ENCODE measurements around the gene ZNF536. TPM values are rescaled to one million over a fixed set of nuclear protein-coding genes. Genes with fewer than 3 reads are reported as not detected.
"Not testable (repeated sequence)": the region's sequence is repeated elsewhere in the genome, so short reads cannot be mapped to it uniquely, and the experiment has no call there.

The ZNF536 gene
- total RNA-seq, 2 experiments from 2014 or later, result not detected

- CTCF ChIA-PET, result no interaction called here
Measured at GRCh38 chr19:30450835-30451321, 78.7 kb downstream of the ZNF536 start.

GRCh38 chr19:30452931-30453330 is 80.7 kb downstream of the ZNF536 start:
- POLR2A ChIA-PET, result no interaction called here
- Mint-ChIP-seq H3K9me3 (ENCODE audit: insufficient read depth) (no peaks in the 10 kb centered on the region), H3K36me3 (ENCODE audit: low read depth) (no peaks in the 10 kb centered on the region), H3K4me3 (no peak overlapping the region), H3K27ac (no peak overlapping the region), H3K27me3 (ENCODE audit: low read depth) (peaks cover 3% of the 10 kb centered on the region), H3K4me1 (ENCODE audit: low read depth) (no peaks in the 10 kb centered on the region)
- ATAC-seq, result no peak
- CTCF ChIA-PET, result no interaction called here
- DNase-seq, result no peak

More at GRCh38 chr19:30450835-30451321, 78.7 kb downstream of the ZNF536 start:
- ATAC-seq (no peak), DNase-seq (no peak)
- POLR2A ChIA-PET, result no interaction called here
- peaks cover 3% of the 10 kb centered on the region for H3K27me3 Mint-ChIP-seq (ENCODE audit: low read depth)
- H3K9me3 Mint-ChIP-seq (ENCODE audit: insufficient read depth), result no peaks in the 10 kb centered on the region
- no peaks in the 10 kb centered on the region for H3K4me1 Mint-ChIP-seq (ENCODE audit: low read depth)
- no peak overlapping the region for H3K4me3 Mint-ChIP-seq
- H3K36me3 Mint-ChIP-seq (ENCODE audit: low read depth), result no peaks in the 10 kb centered on the region
- no peak overlapping the region for H3K27ac Mint-ChIP-seq

GRCh38 chr19:30453743-30454142 is 81.6 kb downstream of the ZNF536 start:
- ChIA-PET POLR2A (no interaction called here), CTCF (no interaction called here)
- DNase-seq (no peak), ATAC-seq (no peak)
- Mint-ChIP-seq H3K9me3 (ENCODE audit: insufficient read depth) (no peaks in the 10 kb centered on the region), H3K27ac (no peak overlapping the region), H3K27me3 (ENCODE audit: low read depth) (peaks cover 3% of the 10 kb centered on the region), H3K36me3 (ENCODE audit: low read depth) (no peaks in the 10 kb centered on the region), H3K4me1 (ENCODE audit: low read depth) (no peaks in the 10 kb centered on the region), H3K4me3 (no peak overlapping the region)

GRCh38 chr19:30455881-30456280 is 83.7 kb downstream of the ZNF536 start:
- H3K27ac Mint-ChIP-seq, result no peak overlapping the region
- H3K36me3 Mint-ChIP-seq (ENCODE audit: low read depth), result no peaks in the 10 kb centered on the region
- no peaks in the 10 kb centered on the region for H3K4me1 Mint-ChIP-seq (ENCODE audit: low read depth)
- no peaks in the 10 kb centered on the region for H3K9me3 Mint-ChIP-seq (ENCODE audit: insufficient read depth)
- CTCF ChIA-PET, result no interaction called here
- POLR2A ChIA-PET, result no interaction called here
- ATAC-seq, result no peak
- DNase-seq, result no peak
- H3K27me3 Mint-ChIP-seq (ENCODE audit: low read depth), result no peaks in the 10 kb centered on the region
- H3K4me3 Mint-ChIP-seq, result no peak overlapping the region

GRCh38 chr19:30457484-30457883 is 85.3 kb downstream of the ZNF536 start:
- no peaks in the 10 kb centered on the region for H3K4me1 Mint-ChIP-seq (ENCODE audit: low read depth)
- POLR2A ChIA-PET, result no interaction called here
- H3K4me3 Mint-ChIP-seq, result no peak overlapping the region

GRCh38 chr19:30459859-30460258 is 87.7 kb downstream of the ZNF536 start:
- H3K27ac Mint-ChIP-seq, result no peak overlapping the region
- POLR2A ChIA-PET, result no interaction called here

More at GRCh38 chr19:30457484-30457883, 85.3 kb downstream of the ZNF536 start:
- DNase-seq (no peak), ATAC-seq (no peak)
- H3K27me3 Mint-ChIP-seq (ENCODE audit: low read depth), result no peaks in the 10 kb centered on the region
- no peak overlapping the region for H3K27ac Mint-ChIP-seq
- CTCF ChIA-PET, result no interaction called here
- no peaks in the 10 kb centered on the region for H3K36me3 Mint-ChIP-seq (ENCODE audit: low read depth)
- no peaks in the 10 kb centered on the region for H3K9me3 Mint-ChIP-seq (ENCODE audit: insufficient read depth)

GRCh38 chr19:30464162-30464561 is 92.0 kb downstream of the ZNF536 start:
- ChIA-PET POLR2A (no interaction called here), CTCF (no interaction called here)
- Mint-ChIP-seq H3K27me3 (ENCODE audit: low read depth) (no peaks in the 10 kb centered on the region), H3K4me1 (ENCODE audit: low read depth) (no peaks in the 10 kb centered on the region), H3K27ac (no peak overlapping the region), H3K9me3 (ENCODE audit: insufficient read depth) (no peaks in the 10 kb centered on the region), H3K4me3 (no peak overlapping the region), H3K36me3 (ENCODE audit: low read depth) (no peaks in the 10 kb centered on the region)
- DNase-seq, result no peak
- no peak for ATAC-seq

More at GRCh38 chr19:30459859-30460258, 87.7 kb downstream of the ZNF536 start:
- H3K36me3 Mint-ChIP-seq (ENCODE audit: low read depth), result no peaks in the 10 kb centered on the region
- H3K4me1 Mint-ChIP-seq (ENCODE audit: low read depth), result no peaks in the 10 kb centered on the region
- ATAC-seq (no peak), DNase-seq (no peak)
- H3K9me3 Mint-ChIP-seq (ENCODE audit: insufficient read depth), result no peaks in the 10 kb centered on the region
- no peaks in the 10 kb centered on the region for H3K27me3 Mint-ChIP-seq (ENCODE audit: low read depth)
- no peak overlapping the region for H3K4me3 Mint-ChIP-seq
- CTCF ChIA-PET, result no interaction called here

GRCh38 chr19:30466598-30466997 is 94.4 kb downstream of the ZNF536 start:
- DNase-seq; H3K4me3 Mint-ChIP-seq; H3K27me3 Mint-ChIP-seq (ENCODE audit: low read depth); H3K36me3 Mint-ChIP-seq (ENCODE audit: low read depth); H3K27ac Mint-ChIP-seq; H3K4me1 Mint-ChIP-seq (ENCODE audit: low read depth); POLR2A ChIA-PET; CTCF ChIA-PET; ATAC-seq; H3K9me3 Mint-ChIP-seq (ENCODE audit: insufficient read depth): not testable (repeated sequence)

- ATAC-seq (no peak), DNase-seq (no peak)
- no peaks in the 10 kb centered on the region for H3K4me1 Mint-ChIP-seq (ENCODE audit: low read depth)
- ChIA-PET POLR2A (no interaction called here), CTCF (no interaction called here)
- H3K36me3 Mint-ChIP-seq (ENCODE audit: low read depth), result no peaks in the 10 kb centered on the region
- no peaks in the 10 kb centered on the region for H3K9me3 Mint-ChIP-seq (ENCODE audit: insufficient read depth)
- no peak overlapping the region for H3K27ac Mint-ChIP-seq
- H3K4me3 Mint-ChIP-seq, result no peak overlapping the region
- no peaks in the 10 kb centered on the region for H3K27me3 Mint-ChIP-seq (ENCODE audit: low read depth)
Measured at GRCh38 chr19:30467239-30467638, 95.1 kb downstream of the ZNF536 start.

- no peak overlapping the region for H3K4me3 Mint-ChIP-seq
- DNase-seq (no peak), ATAC-seq (no peak)
- H3K27ac Mint-ChIP-seq, result no peak overlapping the region
- no peaks in the 10 kb centered on the region for H3K27me3 Mint-ChIP-seq (ENCODE audit: low read depth)
- H3K36me3 Mint-ChIP-seq (ENCODE audit: low read depth), result no peaks in the 10 kb centered on the region
- CTCF ChIA-PET, result no interaction called here
- POLR2A ChIA-PET, result interaction anchor here (0.6 kb wide), 1 partner anchor 76 kb away, joined by 3 read pairs; no protein-coding TSS in a partner anchor
- H3K9me3 Mint-ChIP-seq (ENCODE audit: insufficient read depth), result no peaks in the 10 kb centered on the region
- H3K4me1 Mint-ChIP-seq (ENCODE audit: low read depth), result no peaks in the 10 kb centered on the region
Measured at GRCh38 chr19:30469774-30470173, 97.6 kb downstream of the ZNF536 start.

GRCh38 chr19:30471441-30471840 is 99.3 kb downstream of the ZNF536 start:
- ChIA-PET CTCF (no interaction called here), POLR2A (no interaction called here)
- Mint-ChIP-seq H3K36me3 (ENCODE audit: low read depth) (no peaks in the 10 kb centered on the region), H3K4me1 (ENCODE audit: low read depth) (no peaks in the 10 kb centered on the region), H3K4me3 (no peak overlapping the region), H3K27me3 (ENCODE audit: low read depth) (no peaks in the 10 kb centered on the region), H3K9me3 (ENCODE audit: insufficient read depth) (no peaks in the 10 kb centered on the region), H3K27ac (no peak overlapping the region)
- no peak for ATAC-seq
- DNase-seq, result no peak

- no peak for ATAC-seq
- Mint-ChIP-seq H3K4me1 (ENCODE audit: low read depth) (no peaks in the 10 kb centered on the region), H3K9me3 (ENCODE audit: insufficient read depth) (no peaks in the 10 kb centered on the region), H3K36me3 (ENCODE audit: low read depth) (no peaks in the 10 kb centered on the region), H3K4me3 (no peak overlapping the region), H3K27me3 (ENCODE audit: low read depth) (no peaks in the 10 kb centered on the region), H3K27ac (no peak overlapping the region)
- ChIA-PET POLR2A (no interaction called here), CTCF (no interaction called here)
- DNase-seq, result no peak
Measured at GRCh38 chr19:30473334-30473867, 101.2 kb downstream of the ZNF536 start.

- ChIA-PET CTCF (no interaction called here), POLR2A (no interaction called here)
- H3K27me3 Mint-ChIP-seq (ENCODE audit: low read depth), result no peaks in the 10 kb centered on the region
- H3K36me3 Mint-ChIP-seq (ENCODE audit: low read depth), result no peaks in the 10 kb centered on the region
- DNase-seq (no peak), ATAC-seq (no peak)
- H3K4me1 Mint-ChIP-seq (ENCODE audit: low read depth), result no peaks in the 10 kb centered on the region
- H3K4me3 Mint-ChIP-seq, result no peak overlapping the region
- no peak overlapping the region for H3K27ac Mint-ChIP-seq
- H3K9me3 Mint-ChIP-seq (ENCODE audit: insufficient read depth), result no peaks in the 10 kb centered on the region
Measured at GRCh38 chr19:30476997-30477396, 104.8 kb downstream of the ZNF536 start.
